SK-N-MC (cell line): ENCODE data around the gene EFHD2.

Source experiments
- EZH2 ChIP-seq: fragments of 200-600 bp; sonication (generic); IDR thresholded peaks from one replicate; pipeline ENCODE4 v1.6.1; 2017; ENCODE audit warnings: antibody characterized with exemption
- FOXP2 ChIP-seq: optimal IDR thresholded peaks from 2 replicates; pipeline ENCODE3; 2011; ENCODE audit warnings: mild to moderate bottlenecking, moderate library complexity; ENCODE audit not compliant: insufficient read depth; ENCODE audit errors: extremely low read length, control extremely low read depth
- POLR2AphosphoS5 ChIP-seq: IDR thresholded peaks from 2 replicates; pipeline ENCODE4 v1.6.1; 2012; ENCODE audit warnings: mild to moderate bottlenecking, low read depth, low read length, borderline replicate concordance

- TF ChIP-seq FOXP2: no peak
- no peak for TF ChIP-seq POLR2AphosphoS5
- no peak for TF ChIP-seq EZH2
Measured at GRCh38 chr1:15362096-15362736, 47.5 kb upstream of the EFHD2 start.
